Heart right ventricle (tissue), 16 donors: ENCODE data around the gene NSMCE3. TPM values are rescaled to one million over a fixed set of nuclear protein-coding genes. Genes with fewer than 3 reads are reported as not detected.

Experiments used
- ATAC-seq, 8 donors: fragments of 200-7000 bp; cut with Tn5 transposase; one replicate each; pipeline ENCODE4 v1.9.1; 2020; ENCODE audit warnings: mild to moderate bottlenecking in 8 of 8, moderate library complexity in 8 of 8, moderate number of reproducible peaks in 1 of 8
- DNase-seq, 2 donors: peaks; one replicate each; pipeline ENCODE4 v3.0.0-alpha.2; 2020
- H3K27ac ChIP-seq, 10 donors: fragments of 200-600 bp; sonication (generic) in 2 of 10; one replicate each; pipeline versions ENCODE4 v1.5.0 to v1.8.0; 2020 to 2022; ENCODE audit warnings: mild to moderate bottlenecking in 3 of 10
- H3K27me3 ChIP-seq, 7 donors: fragments of 200-600 bp; one replicate each; pipeline ENCODE4 v1.8.0; 2021 to 2022; ENCODE audit warnings: mild to moderate bottlenecking in 2 of 7
- H3K36me3 ChIP-seq, 9 donors: fragments of 200-600 bp; sonication (generic) in 1 of 9; one replicate each; pipeline versions ENCODE4 v1.5.0 to v1.8.0; 2020 to 2022; ENCODE audit warnings: mild to moderate bottlenecking in 2 of 9
- H3K4me1 ChIP-seq, 9 donors: fragments of 200-600 bp; sonication (generic) in 1 of 9; one replicate each; pipeline versions ENCODE4 v1.5.0 to v1.8.0; 2020 to 2022; ENCODE audit warnings: mild to moderate bottlenecking in 4 of 9
- H3K4me3 ChIP-seq, 10 donors: fragments of 200-600 bp; sonication (generic) in 2 of 10; one replicate each; pipeline versions ENCODE4 v1.5.0 to v1.8.0; 2020 to 2022; ENCODE audit warnings: mild to moderate bottlenecking in 7 of 10, moderate library complexity in 2 of 10
- H3K9me3 ChIP-seq, 11 donors: fragments of 200-600 bp in 10 of 11; sonication (generic) in 2 of 11; one replicate each; pipeline versions ENCODE4 v1.5.0 to v1.8.0; 2013 to 2022; ENCODE audit warnings: mild to moderate bottlenecking in 2 of 11, control low read depth in 1 of 11, moderate library complexity in 1 of 11
- whole genome bisulfite sequencing, 2 donors: extraction: QIAGEN DNeasy Blood & Tissue Kit; methylation state at CpG; one replicate each; pipeline ENCODE4 v1.1.7; 2013; ENCODE audit warnings: inconsistent platforms in 1 of 2; 5-methylcytosine and 5-hydroxymethylcytosine counted together
- intact Hi-C, 10 donors: fragments of 100-400 bp; cut with DNase I; formaldehyde crosslinking; loops; one replicate each; pipeline versions ENCODE4 v1.11.1 to v1.14.2; 2022
- polyA plus RNA-seq, 2 donors: library from polyadenylated mRNA; stranded (reverse); fragments of 200-250 nt; gene quantifications; one replicate each; pipeline ENCODE4 v1.2.3, GENCODE V29; 2013
- total RNA-seq, 10 donors: library from RNA; stranded (reverse); fragmentation: NEBNext Ultra II Directional in 3 of 10; extraction: Animal tissue kit (Norgen Biotek cat#: 25700) in 3 of 10; gene quantifications; one replicate each; pipeline versions ENCODE4 v1.2.1 to v1.2.4, GENCODE V29; 2021 to 2023
- TF ChIP-seq, protein P1 (sequence below), 9 donors: fragments of 200-600 bp; sonication (generic) in 2 of 9; IDR thresholded peaks; one replicate each; pipeline versions ENCODE4 v1.5.0 to v1.8.0; 2021 to 2022; ENCODE audit warnings: antibody characterized with exemption in 9 of 9, mild to moderate bottlenecking in 5 of 9, moderate library complexity in 1 of 9
- donor health status: Arrhythmogenic right ventricular cardiomyopathy.
- donor health status: ischemic (EF 13 %, LVEDD 7.1; RV severe dilation, severe dysfunction).
- donor health status: healthy with polysubstance abuse.
- donor health status: DM: no; HTN: yes; CAD: no.
- donor health status: DM: no; HTN: no; CAD: no.
- donor health status: ischemic (EF 25% LVEDD 6.9; RV normal size, moderate dysfunction).
- donor health status: ischemic (EF 25% LVEDD 5.7; RV mildly dilated, moderate dysfunction).
- donor health status: healthy.
- donor health status: DM: yes; HTN: yes; CAD: no.
- donor health status: Ischemic cardiomyopathy.
- donor health status: ischemic (EF 35%, LVEDD 5.7; RV mildly dilated, moderate dysfunction).
- donor health status: nonischemic (EF 11% LVEDD 7.7; RV severe dilation, severe dysfunction).
- donor health status: DM: yes; HTN: yes; CAD: no.
- donor health status: PGD.
- donor health status: ischemic (EF 29% LVEDD 5.4; RV normal size, mild dysfunction).
- donor health status: nonischemic (EF 23%, LVEDD 6.1; RV moderate dilation, normal function).

Gene NSMCE3
- total and polyA plus RNA-seq, 12 donors = 5.0 to 9.2 (median 6.4) TPM

DNA sequence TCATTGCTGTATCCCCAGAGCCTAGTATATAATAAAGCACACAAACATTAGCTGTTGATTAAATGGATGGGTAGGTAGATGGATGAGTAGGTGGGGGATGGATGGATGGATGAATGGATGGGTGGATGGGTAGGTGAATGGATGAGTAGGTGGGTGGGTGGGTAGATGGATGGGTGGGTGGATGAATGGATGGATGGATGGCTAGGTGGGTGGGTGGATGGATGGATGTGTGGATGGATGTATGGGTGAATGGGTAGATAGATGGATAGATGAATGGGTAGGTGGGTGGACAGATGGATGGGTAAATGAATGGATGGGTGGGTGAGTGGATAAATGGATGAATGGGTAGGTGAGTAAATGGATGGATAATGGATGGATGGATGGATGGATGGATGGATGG lies 30.2 kb upstream of the NSMCE3 start:
- Histone ChIP-seq H3K36me3 (no peaks in the 10 kb centered on the region), H3K4me3 (no peak overlapping the region), H3K9me3 (peaks cover 0 to 8% (median 0%) of the 10 kb centered on the region in 11 donors), H3K27ac (no peak overlapping the region), H3K4me1 (no peaks in the 10 kb centered on the region), H3K27me3 (peaks cover 0 to 1% (median 0%) of the 10 kb centered on the region in 7 donors)
- no peak for ATAC-seq
- no peak for DNase-seq
- TF ChIP-seq, protein P1, sequence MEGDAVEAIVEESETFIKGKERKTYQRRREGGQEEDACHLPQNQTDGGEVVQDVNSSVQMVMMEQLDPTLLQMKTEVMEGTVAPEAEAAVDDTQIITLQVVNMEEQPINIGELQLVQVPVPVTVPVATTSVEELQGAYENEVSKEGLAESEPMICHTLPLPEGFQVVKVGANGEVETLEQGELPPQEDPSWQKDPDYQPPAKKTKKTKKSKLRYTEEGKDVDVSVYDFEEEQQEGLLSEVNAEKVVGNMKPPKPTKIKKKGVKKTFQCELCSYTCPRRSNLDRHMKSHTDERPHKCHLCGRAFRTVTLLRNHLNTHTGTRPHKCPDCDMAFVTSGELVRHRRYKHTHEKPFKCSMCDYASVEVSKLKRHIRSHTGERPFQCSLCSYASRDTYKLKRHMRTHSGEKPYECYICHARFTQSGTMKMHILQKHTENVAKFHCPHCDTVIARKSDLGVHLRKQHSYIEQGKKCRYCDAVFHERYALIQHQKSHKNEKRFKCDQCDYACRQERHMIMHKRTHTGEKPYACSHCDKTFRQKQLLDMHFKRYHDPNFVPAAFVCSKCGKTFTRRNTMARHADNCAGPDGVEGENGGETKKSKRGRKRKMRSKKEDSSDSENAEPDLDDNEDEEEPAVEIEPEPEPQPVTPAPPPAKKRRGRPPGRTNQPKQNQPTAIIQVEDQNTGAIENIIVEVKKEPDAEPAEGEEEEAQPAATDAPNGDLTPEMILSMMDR (IDR thresholded peaks at IDR 0.05) = no peak
- intact Hi-C loops = loop anchor here in 1 of 10 donors (10.0 kb wide), 1 partner anchor 65 kb away; no protein-coding TSS in a partner anchor

DNA sequence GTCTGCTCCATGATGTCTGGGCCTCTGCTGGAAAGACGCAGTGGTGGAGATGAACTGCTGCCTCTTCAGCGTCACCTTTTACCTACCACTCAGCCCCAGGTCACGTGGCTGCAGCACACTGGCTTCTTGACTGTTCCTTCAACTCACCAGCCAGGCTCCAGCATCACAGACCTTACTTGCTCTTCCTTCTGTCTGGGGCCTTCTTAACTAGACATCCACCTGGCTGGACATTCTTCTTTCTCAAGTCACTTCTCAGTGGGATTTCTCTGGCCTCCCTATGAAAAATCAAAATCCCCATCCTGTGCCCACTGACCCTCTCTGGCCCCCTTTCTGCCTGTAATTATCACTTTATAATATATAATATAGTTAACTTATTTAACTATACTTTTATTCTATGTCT lies 29.7 kb upstream of the NSMCE3 start:
- no peaks in the 10 kb centered on the region for H3K4me1 ChIP-seq
- 83 to 85% methylated on average over 3 of the region's 3 CpGs for WGBS, 2 donors
- ATAC-seq (no peak), DNase-seq (no peak)
- peaks cover 0 to 8% (median 0%) of the 10 kb centered on the region in 11 donors for H3K9me3 ChIP-seq
- TF ChIP-seq, protein P1 (IDR thresholded peaks at IDR 0.05) = no peak
- no peaks in the 10 kb centered on the region for H3K36me3 ChIP-seq
- peaks cover 0 to 3% (median 0%) of the 10 kb centered on the region in 7 donors for H3K27me3 ChIP-seq
- intact Hi-C loops = loop anchor here in 1 of 10 donors (10.0 kb wide), 1 partner anchor 65 kb away; no protein-coding TSS in a partner anchor
- no peak overlapping the region for H3K4me3 ChIP-seq
- H3K27ac ChIP-seq = no peak overlapping the region

DNA sequence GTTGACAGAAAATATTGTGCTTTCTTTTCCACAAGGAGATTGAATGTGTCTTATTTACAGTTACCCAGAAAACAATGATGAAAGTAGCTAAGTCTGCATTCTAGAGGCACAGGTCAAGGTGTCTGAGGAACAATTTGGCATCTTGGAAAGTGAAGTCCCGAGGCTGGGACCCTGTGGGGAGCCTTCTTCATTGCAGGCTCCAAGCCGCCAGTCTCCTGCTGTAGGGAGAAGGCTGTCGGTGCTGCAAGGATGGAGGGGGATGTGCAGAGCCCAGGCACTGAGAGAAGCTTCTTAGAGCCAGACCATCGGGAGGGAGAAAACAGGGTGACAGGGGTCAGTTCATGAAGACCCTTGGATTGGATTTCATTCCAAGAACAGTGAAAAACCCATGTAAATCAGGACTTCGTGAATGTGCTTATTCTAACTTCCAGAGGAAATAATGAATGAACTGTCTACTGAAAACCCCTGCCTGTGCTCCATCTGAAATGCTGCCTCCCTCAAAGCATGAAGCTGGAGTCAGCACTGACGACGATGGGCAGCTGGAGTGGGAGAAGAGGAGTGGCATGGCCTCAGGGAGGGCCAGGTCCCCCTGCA lies 25.2 kb upstream of the NSMCE3 start:
- intact Hi-C loops = loop anchor here in 1 of 10 donors (10.0 kb wide), 1 partner anchor 60 kb away; no protein-coding TSS in a partner anchor
- Histone ChIP-seq H3K27me3 (peaks cover 0 to 7% (median 0%) of the 10 kb centered on the region in 7 donors), H3K36me3 (no peaks in the 10 kb centered on the region), H3K4me3 (no peak overlapping the region), H3K4me1 (no peaks in the 10 kb centered on the region), H3K9me3 (peaks cover 0 to 8% (median 0%) of the 10 kb centered on the region in 11 donors), H3K27ac (no peak overlapping the region)
- ATAC-seq = no peak
- 53 to 59% methylated on average over 7 of the region's 7 CpGs for WGBS, 2 donors
- no peak for DNase-seq
- TF ChIP-seq, protein P1 (IDR thresholded peaks at IDR 0.05) = no peak

DNA sequence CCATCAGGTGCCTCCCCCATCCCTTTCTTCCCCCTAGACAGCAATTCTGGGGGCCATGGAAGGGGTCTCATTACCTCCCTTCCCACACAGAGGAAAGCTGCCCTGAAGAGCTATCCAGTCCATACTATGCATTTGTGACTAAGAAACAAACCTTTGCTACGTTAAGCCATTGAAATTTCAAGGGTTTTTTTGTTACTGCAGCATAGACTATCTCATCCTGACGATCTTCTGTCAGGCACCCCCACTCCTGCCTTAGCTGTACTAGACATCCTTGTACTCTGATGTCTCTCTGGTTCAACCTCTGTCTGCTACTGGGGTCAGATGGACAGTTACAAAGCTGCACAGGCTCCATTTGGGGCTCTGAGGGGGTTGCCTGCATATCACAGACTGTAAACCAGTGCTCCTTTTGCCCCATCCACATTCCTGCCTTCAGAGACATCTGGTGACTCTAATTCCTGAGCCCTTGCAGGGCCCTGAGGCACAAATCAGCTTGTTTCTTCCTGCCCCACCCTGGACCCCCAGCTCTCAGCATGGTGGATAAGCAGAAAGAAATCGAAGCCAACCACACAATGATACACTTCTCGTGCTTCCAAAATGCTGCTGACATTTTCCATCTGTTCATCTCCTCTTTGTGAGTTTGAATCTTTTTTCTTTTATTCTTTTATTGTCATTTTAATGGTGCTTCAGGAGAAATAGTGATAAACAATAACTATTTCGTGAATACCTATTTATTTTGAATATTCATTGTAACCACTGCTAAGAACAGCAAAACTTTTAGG lies 21.6 kb upstream of the NSMCE3 start:
- Histone ChIP-seq H3K4me3 (no peak overlapping the region), H3K27ac (no peak overlapping the region), H3K9me3 (no peaks in the 10 kb centered on the region), H3K36me3 (no peaks in the 10 kb centered on the region), H3K4me1 (no peaks in the 10 kb centered on the region), H3K27me3 (peaks cover 0 to 16% (median 0%) of the 10 kb centered on the region in 7 donors)
- WGBS, 2 donors = 65 to 78% methylated on average over 5 of the region's 5 CpGs
- ATAC-seq (no peak), DNase-seq (no peak)
- intact Hi-C loops = loop anchor here in 1 of 10 donors (10.0 kb wide), 1 partner anchor 56 kb away; no protein-coding TSS in a partner anchor
- TF ChIP-seq, protein P1 (IDR thresholded peaks at IDR 0.05) = no peak
